IMR-90 (cell line): ENCODE measurements around the gene SDHD. TPM values are rescaled to one million over a fixed set of nuclear protein-coding genes. Genes with fewer than 3 reads are reported as not detected.

Source experiments
- ATAC-seq: fragments of 200-7000 bp; cut with Tn5 transposase; 2 replicates; pipeline ENCODE4 v1.9.1; 2020; ENCODE audit warnings: low read depth, mild to moderate bottlenecking, moderate library complexity
- BruUV-seq: library from RNA; stranded (reverse); fragments of 400-500 nt; replicated peaks from 2 replicates; lab custom pipeline; 2021; lab: Mats Ljungman, UMichigan
- CTCF ChIA-PET: fragments of 300-600 bp; formaldehyde crosslinking; extraction: SDS; loops from one replicate; lab custom pipeline; 2021; ENCODE audit warnings: antibody characterized with exemption; lab: Yijun Ruan, JAX
- POLR2A ChIA-PET: fragments of 300-600 bp; sonication (Branson Sonifier 250); formaldehyde crosslinking; loops from one replicate; lab custom pipeline; 2022; ENCODE audit warnings: antibody characterized with exemption; ENCODE audit not compliant: unreplicated experiment; lab: Charles Lee
- DNase-seq: peaks from one replicate; pipeline ENCODE4 v3.0.0; 2013
- H2AFZ ChIP-seq: replicated peaks from 2 replicates; pipeline ENCODE3; 2013; ENCODE audit warnings: low read length, mild to moderate bottlenecking; ENCODE audit not compliant: poor library complexity
- H2AK5ac ChIP-seq: 2 replicates; pipeline ENCODE4 v1.6.1; 2013; ENCODE audit warnings: low read depth, low read length, inconsistent platforms
- H2AK9ac ChIP-seq: replicated peaks from 2 replicates; pipeline ENCODE3; 2013; ENCODE audit warnings: mild to moderate bottlenecking, low read depth, low read length, moderate library complexity; ENCODE audit not compliant: poor library complexity
- H2BK120ac ChIP-seq: 2 replicates; pipeline ENCODE4 v1.6.1; 2013; ENCODE audit warnings: low read depth, low read length, inconsistent platforms
- H2BK15ac ChIP-seq: 3 replicates; pipeline ENCODE4 v1.6.1; 2013; ENCODE audit warnings: low read depth, low read length, inconsistent platforms
- H2BK20ac ChIP-seq: 2 replicates; pipeline ENCODE4 v1.6.1; 2013; ENCODE audit warnings: low read depth, mild to moderate bottlenecking, inconsistent platforms, low read length, moderate library complexity
- H2BK5ac ChIP-seq: 2 replicates; pipeline ENCODE4 v1.6.1; 2013; ENCODE audit warnings: mild to moderate bottlenecking, low read depth, low read length, inconsistent platforms; ENCODE audit not compliant: poor library complexity, severe bottlenecking
- H3K14ac ChIP-seq: replicated peaks from 2 replicates; pipeline ENCODE4 v1.6.1; 2013; ENCODE audit warnings: low read depth, low read length, inconsistent platforms
- H3K18ac ChIP-seq: 2 replicates; pipeline ENCODE4 v1.6.1; 2013; ENCODE audit warnings: low read depth, low read length, control low read depth
- H3K23ac ChIP-seq: 2 replicates; pipeline ENCODE4 v1.6.1; 2013; ENCODE audit warnings: low read depth, low read length, inconsistent platforms
- H3K27ac ChIP-seq: 2 replicates; pipeline ENCODE4 v1.5.1; 2013; ENCODE audit warnings: mild to moderate bottlenecking, control low read depth, low read length; ENCODE audit not compliant: insufficient read depth
- H3K27me3 ChIP-seq: 2 replicates; pipeline ENCODE4 v1.6.1; 2013; ENCODE audit warnings: low read length; ENCODE audit not compliant: control insufficient read depth, insufficient read depth
- H3K36me3 ChIP-seq: 2 replicates; pipeline ENCODE4 v1.6.1; 2013; ENCODE audit warnings: low read length, mixed read lengths; ENCODE audit not compliant: control insufficient read depth, insufficient read depth
- H3K4ac ChIP-seq: 2 replicates; pipeline ENCODE4 v1.6.1; 2013; ENCODE audit warnings: low read depth, low read length, inconsistent platforms
- H3K4me1 ChIP-seq: 2 replicates; pipeline ENCODE4 v1.6.1; 2013; ENCODE audit warnings: low read length, mixed read lengths; ENCODE audit not compliant: control insufficient read depth, insufficient read depth
- H3K4me2 ChIP-seq: 2 replicates; pipeline ENCODE4 v1.6.1; 2013; ENCODE audit warnings: low read depth, mild to moderate bottlenecking, control low read depth, low read length, moderate library complexity
- H3K4me3 ChIP-seq: 2 replicates; pipeline ENCODE4 v1.5.1; 2013; ENCODE audit warnings: low read depth, mild to moderate bottlenecking, control low read depth, low read length, moderate library complexity; ENCODE audit not compliant: insufficient read depth
- H3K56ac ChIP-seq: 2 replicates; pipeline ENCODE4 v1.6.1; 2013; ENCODE audit warnings: low read length, inconsistent platforms; ENCODE audit not compliant: insufficient read depth; ENCODE audit errors: extremely low read depth
- H3K79me1 ChIP-seq, 2 experiments: 2 replicates each; pipeline ENCODE4 v1.6.1; 2013; ENCODE audit warnings: low read length in 2 of 2, inconsistent platforms in 1 of 2, low read depth in 1 of 2
- H3K9ac ChIP-seq: 2 replicates; pipeline ENCODE4 v1.6.1; 2013; ENCODE audit warnings: low read depth, low read length, control low read depth
- H3K9me1 ChIP-seq: 2 replicates; pipeline ENCODE4 v1.6.1; 2013; ENCODE audit warnings: low read length, inconsistent platforms; ENCODE audit not compliant: insufficient read depth
- H3K9me3 ChIP-seq: 2 replicates; pipeline ENCODE4 v1.6.1; 2013; ENCODE audit warnings: low read length; ENCODE audit not compliant: control insufficient read depth, insufficient read depth
- H4K20me1 ChIP-seq: 2 replicates; pipeline ENCODE4 v1.6.1; 2013; ENCODE audit warnings: low read length, inconsistent platforms; ENCODE audit not compliant: insufficient read depth
- H4K5ac ChIP-seq: 2 replicates; pipeline ENCODE4 v1.6.1; 2013; ENCODE audit warnings: mild to moderate bottlenecking, low read depth, low read length, control low read depth
- H4K8ac ChIP-seq, 2 experiments: 2 replicates each; pipeline ENCODE4 v1.6.1; 2013; ENCODE audit warnings: low read depth in 2 of 2, low read length in 2 of 2, control low read depth in 1 of 2, inconsistent platforms in 1 of 2
- H4K91ac ChIP-seq: 2 replicates; pipeline ENCODE4 v1.6.1; 2013; ENCODE audit warnings: low read depth, low read length, inconsistent platforms; ENCODE audit not compliant: insufficient read depth
- BHLHE40 ChIP-seq: fragments of 150-350 bp; IDR thresholded peaks from 2 replicates; pipeline ENCODE4 v1.6.1; 2016; ENCODE audit warnings: mild to moderate bottlenecking, low read depth, low read length
- CEBPB ChIP-seq: IDR thresholded peaks from 2 replicates; pipeline ENCODE4 v1.6.1; 2012; ENCODE audit warnings: low read depth, low read length, improper control_type of control experiment
- CHD1 ChIP-seq: IDR thresholded peaks from 2 replicates; pipeline ENCODE4 v1.6.1; 2012; ENCODE audit warnings: low read depth, low read length, improper control_type of control experiment
- FOS ChIP-seq: fragments of 150-350 bp; IDR thresholded peaks from 2 replicates; pipeline ENCODE4 v1.6.1; 2016; ENCODE audit warnings: low read depth, low read length
- MAFK ChIP-seq: IDR thresholded peaks from 2 replicates; pipeline ENCODE4 v1.6.1; 2012; ENCODE audit warnings: low read depth, low read length, improper control_type of control experiment
- MAZ ChIP-seq: IDR thresholded peaks from 2 replicates; pipeline ENCODE4 v1.6.1; 2012; ENCODE audit warnings: low read depth, mild to moderate bottlenecking, low read length, improper control_type of control experiment, moderate library complexity, borderline replicate concordance
- MXI1 ChIP-seq: IDR thresholded peaks from 2 replicates; pipeline ENCODE4 v1.6.1; 2012; ENCODE audit warnings: low read depth, mild to moderate bottlenecking, low read length, moderate library complexity, borderline replicate concordance
- POLR2A ChIP-seq: IDR thresholded peaks from 2 replicates; pipeline ENCODE4 v1.6.1; 2012; ENCODE audit warnings: mild to moderate bottlenecking, low read depth, low read length
- RAD21 ChIP-seq: IDR thresholded peaks from 2 replicates; pipeline ENCODE4 v1.6.1; 2012; ENCODE audit warnings: low read length, improper control_type of control experiment
- RCOR1 ChIP-seq: IDR thresholded peaks from 2 replicates; pipeline ENCODE4 v1.6.1; 2012; ENCODE audit warnings: mild to moderate bottlenecking, low read length, improper control_type of control experiment; ENCODE audit not compliant: insufficient replicate concordance
- RFX5 ChIP-seq: IDR thresholded peaks from 2 replicates; pipeline ENCODE4 v1.8.0; 2012; ENCODE audit warnings: low read depth, mild to moderate bottlenecking, low read length, moderate library complexity
- SMC3 ChIP-seq: fragments of 150-350 bp; IDR thresholded peaks from 2 replicates; pipeline ENCODE4 v1.6.1; 2016; ENCODE audit warnings: low read depth, mild to moderate bottlenecking, antibody characterized with exemption, low read length, moderate library complexity
- USF2 ChIP-seq: fragments of 150-350 bp; IDR thresholded peaks from 2 replicates; pipeline ENCODE4 v1.6.1; 2017; ENCODE audit warnings: mild to moderate bottlenecking, antibody characterized with exemption, low read length, low read depth
- WGBS, 2 experiments: methylation state at CpG; one replicate each; pipeline versions ENCODE4 v1.1.5 to v1.1.7; 2013; ENCODE audit warnings: missing lambda C conversion rate in 2 of 2; ENCODE audit not compliant: insufficient read length in 1 of 2; ENCODE audit errors: extremely low coverage in 2 of 2; 5-methylcytosine and 5-hydroxymethylcytosine counted together
- dilution Hi-C: fragments of 300-500 bp; cut with HindIII; formaldehyde crosslinking; loops from one replicate; pipeline ENCODE4 v1.14.3; 2018; ENCODE audit warnings: low sequenced_read_pairs; ENCODE audit not compliant: unreplicated experiment
- in situ Hi-C: fragments of 300-500 bp; cut with MboI; formaldehyde crosslinking; loops from 3 replicates; pipeline ENCODE4 v1.14.3; 2019; ENCODE audit warnings: low sequenced_read_pairs, inconsistent platforms, mixed read lengths
- intact Hi-C: fragments of 100-400 bp; cut with micrococcal nuclease; formaldehyde crosslinking; loops from 2 replicates; pipeline ENCODE4 v1.10.0; 2022
- polyA plus RNA-seq, 3 experiments: library from polyadenylated mRNA; depleted of rRNA; stranded (reverse); fragments of >200 nt; gene quantifications; 2 replicates each; pipeline ENCODE4 v1.2.3, GENCODE V29; 2012; ENCODE audit warnings: low replicate concordance in 1 of 3
- total RNA-seq: library from RNA; depleted of rRNA; stranded (reverse); fragments of >200 nt; gene quantifications from 2 replicates; pipeline ENCODE4 v1.2.3, GENCODE V29; 2012
- TF ChIP-seq, protein P1 (sequence below): fragments of 150-350 bp; IDR thresholded peaks from 2 replicates; pipeline ENCODE4 v1.6.1; 2016; ENCODE audit warnings: low read depth, mild to moderate bottlenecking, low read length, moderate library complexity, borderline replicate concordance
- TF ChIP-seq, protein P2 (sequence below): conservative IDR thresholded peaks from 2 replicates; pipeline ENCODE4 v1.5.1; 2012; ENCODE audit warnings: mild to moderate bottlenecking, low read depth, low read length, improper control_type of control experiment

SDHD gene
- total and polyA plus RNA-seq, 2 of the 4 experiments (the other 2 are of a cell fraction) = 83.2 to 166 TPM

DNA sequence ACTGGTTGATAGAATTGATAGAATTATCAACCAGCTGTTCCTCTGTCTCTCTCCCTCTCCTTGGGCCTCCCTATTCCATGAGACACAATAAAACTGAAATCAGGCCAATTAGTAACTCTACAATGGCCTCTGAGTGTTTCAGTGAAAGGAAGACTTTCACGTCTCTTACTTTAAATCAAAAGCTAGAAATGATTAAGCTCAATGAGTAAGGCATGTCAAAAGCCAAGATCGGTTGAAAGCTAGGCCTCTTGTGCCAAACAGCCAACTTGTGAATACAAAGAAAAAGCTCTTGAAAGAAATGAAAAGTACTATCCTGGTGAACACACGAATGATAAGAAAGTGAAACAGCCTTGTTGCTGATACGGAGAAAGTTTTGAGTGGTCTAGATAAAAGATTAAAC lies 29.5 kb upstream of the SDHD start:
- no peak overlapping the region for H3K27ac ChIP-seq
- H2BK5ac ChIP-seq = no peak overlapping the region
- H2AK5ac ChIP-seq = no peak overlapping the region
- no peak overlapping the region for H3K18ac ChIP-seq
- no peak overlapping the region for H3K14ac ChIP-seq
- dilution Hi-C loops (no loop called here), intact Hi-C loops (no loop called here), in situ Hi-C loops (no loop called here)
- H3K4me3 ChIP-seq = no peak overlapping the region
- H2AK9ac ChIP-seq = no peak overlapping the region
- no peak overlapping the region for H3K9ac ChIP-seq
- H3K9me1 ChIP-seq = no peaks in the 10 kb centered on the region; the same call in none of the 2 replicates
- no peaks in the 10 kb centered on the region for H3K9me3 ChIP-seq
- DNase-seq (no peak), ATAC-seq (no peak)
- H3K4ac ChIP-seq = no peak overlapping the region
- H4K8ac ChIP-seq = no peak overlapping the region
- H2AFZ ChIP-seq = no peak overlapping the region
- POLR2A ChIA-PET = no interaction called here
- TF ChIP-seq RFX5 (no peak), CEBPB (no peak), RCOR1 (no peak), FOS (no peak), MAFK (no peak), POLR2A (no peak), SMC3 (no peak), BHLHE40 (no peak), MXI1 (no peak), MAZ (no peak), USF2 (no peak), RAD21 (no peak), CHD1 (no peak)
- TF ChIP-seq, protein P1, sequence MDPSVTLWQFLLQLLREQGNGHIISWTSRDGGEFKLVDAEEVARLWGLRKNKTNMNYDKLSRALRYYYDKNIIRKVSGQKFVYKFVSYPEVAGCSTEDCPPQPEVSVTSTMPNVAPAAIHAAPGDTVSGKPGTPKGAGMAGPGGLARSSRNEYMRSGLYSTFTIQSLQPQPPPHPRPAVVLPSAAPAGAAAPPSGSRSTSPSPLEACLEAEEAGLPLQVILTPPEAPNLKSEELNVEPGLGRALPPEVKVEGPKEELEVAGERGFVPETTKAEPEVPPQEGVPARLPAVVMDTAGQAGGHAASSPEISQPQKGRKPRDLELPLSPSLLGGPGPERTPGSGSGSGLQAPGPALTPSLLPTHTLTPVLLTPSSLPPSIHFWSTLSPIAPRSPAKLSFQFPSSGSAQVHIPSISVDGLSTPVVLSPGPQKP = no peak
- TF ChIP-seq, protein P2, sequence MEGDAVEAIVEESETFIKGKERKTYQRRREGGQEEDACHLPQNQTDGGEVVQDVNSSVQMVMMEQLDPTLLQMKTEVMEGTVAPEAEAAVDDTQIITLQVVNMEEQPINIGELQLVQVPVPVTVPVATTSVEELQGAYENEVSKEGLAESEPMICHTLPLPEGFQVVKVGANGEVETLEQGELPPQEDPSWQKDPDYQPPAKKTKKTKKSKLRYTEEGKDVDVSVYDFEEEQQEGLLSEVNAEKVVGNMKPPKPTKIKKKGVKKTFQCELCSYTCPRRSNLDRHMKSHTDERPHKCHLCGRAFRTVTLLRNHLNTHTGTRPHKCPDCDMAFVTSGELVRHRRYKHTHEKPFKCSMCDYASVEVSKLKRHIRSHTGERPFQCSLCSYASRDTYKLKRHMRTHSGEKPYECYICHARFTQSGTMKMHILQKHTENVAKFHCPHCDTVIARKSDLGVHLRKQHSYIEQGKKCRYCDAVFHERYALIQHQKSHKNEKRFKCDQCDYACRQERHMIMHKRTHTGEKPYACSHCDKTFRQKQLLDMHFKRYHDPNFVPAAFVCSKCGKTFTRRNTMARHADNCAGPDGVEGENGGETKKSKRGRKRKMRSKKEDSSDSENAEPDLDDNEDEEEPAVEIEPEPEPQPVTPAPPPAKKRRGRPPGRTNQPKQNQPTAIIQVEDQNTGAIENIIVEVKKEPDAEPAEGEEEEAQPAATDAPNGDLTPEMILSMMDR = no peak
- no peaks in the 10 kb centered on the region for H3K27me3 ChIP-seq
- H3K23ac ChIP-seq = no peak overlapping the region
- H4K91ac ChIP-seq = no peak overlapping the region
- no peaks in the 10 kb centered on the region for H4K20me1 ChIP-seq
- no peak overlapping the region for H2BK15ac ChIP-seq
- H2BK20ac ChIP-seq = no peak overlapping the region
- CTCF ChIA-PET = interaction anchor here (1.8 kb wide), 1 partner anchor 57 kb away, joined by 6 read pairs; no protein-coding TSS in a partner anchor
- 100% methylated on average over 1 of the region's 4 CpGs; no CpG with 5 or more reads in 1 of the 2 experiments for WGBS, 2 experiments
- no peak overlapping the region for H3K56ac ChIP-seq
- H3K4me2 ChIP-seq = no peak overlapping the region
- no peak overlapping the region for H4K5ac ChIP-seq
- no peaks in the 10 kb centered on the region for H3K4me1 ChIP-seq
- peaks cover 0 to 3% of the 10 kb centered on the region in 2 experiments; a peak in 2 of 4 replicates for H3K79me1 ChIP-seq
- no peak overlapping the region for H2BK120ac ChIP-seq
- BruUV-seq = no TSS peak
- peaks cover 19% of the 10 kb centered on the region for H3K36me3 ChIP-seq
